ENCODE results near the gene TRAFD1. TPM values are rescaled to one million over a fixed set of nuclear protein-coding genes. Genes with fewer than 3 reads are reported as not detected.
A peak's percentile ranks its signal among the peaks of the same experiment; 100 is the strongest.

Gene TRAFD1
- total RNA-seq, 1 donor from 2014 or later, result 35.4 TPM

GRCh38 chr12:112167718-112168525 is 42.6 kb downstream of the TRAFD1 start:
- Histone ChIP-seq H3F3A (ENCODE audit: low read depth) (no peaks in the 10 kb centered on the region), H3K79me2 (ENCODE audit: low read depth) (no peaks in the 10 kb centered on the region), H4K20me1 (ENCODE audit: low read depth) (no peaks in the 10 kb centered on the region), H3K9me3 (ENCODE audit: low read depth) (no peaks in the 10 kb centered on the region), H3K27ac (no peak overlapping the region), H3K4me2 (no peak overlapping the region), H3K27me3 (no peaks in the 10 kb centered on the region), H3K9ac (no peak overlapping the region), H2AFZ (replicated peaks) (no peak overlapping the region), H3K4me1 (no peaks in the 10 kb centered on the region), H3K36me3 (no peaks in the 10 kb centered on the region), H3K4me3 (no peak overlapping the region)
- H3K9me3 Mint-ChIP-seq, result no peaks in the 10 kb centered on the region
- TF ChIP-seq CTCF (IDR thresholded peaks at IDR 0.05) (no peak), EZH2 (IDR thresholded peaks at IDR 0.05) (no peak), EZH2phosphoT487 (IDR thresholded peaks at IDR 0.05) (no peak)
- no peaks in the 10 kb centered on the region for H3K4me1 Mint-ChIP-seq
- H3K36me3 Mint-ChIP-seq, result peaks cover 7% of the 10 kb centered on the region
- peak overlapping the region; percentile 35 for H3K4me3 Mint-ChIP-seq
- H3K27ac Mint-ChIP-seq, result no peak overlapping the region
- peaks cover 5% of the 10 kb centered on the region for H3K27me3 Mint-ChIP-seq (ENCODE audit: insufficient read depth, low read depth)
- DNase-seq (ENCODE audit: low spot score), result no peak

- no peak overlapping the region for H3K27ac Mint-ChIP-seq
- Histone ChIP-seq H3F3A (ENCODE audit: low read depth) (no peaks in the 10 kb centered on the region), H3K4me2 (no peak overlapping the region), H4K20me1 (ENCODE audit: low read depth) (no peaks in the 10 kb centered on the region), H2AFZ (replicated peaks) (no peak overlapping the region), H3K9ac (no peak overlapping the region), H3K4me3 (no peak overlapping the region), H3K9me3 (ENCODE audit: low read depth) (no peaks in the 10 kb centered on the region), H3K4me1 (no peaks in the 10 kb centered on the region), H3K27ac (no peak overlapping the region), H3K36me3 (no peaks in the 10 kb centered on the region), H3K79me2 (ENCODE audit: low read depth) (no peaks in the 10 kb centered on the region), H3K27me3 (no peaks in the 10 kb centered on the region)
- H3K4me3 Mint-ChIP-seq, result peak overlapping the region; percentile 35
- H3K36me3 Mint-ChIP-seq, result peaks cover 6% of the 10 kb centered on the region
- H3K27me3 Mint-ChIP-seq (ENCODE audit: insufficient read depth, low read depth), result peaks cover 6% of the 10 kb centered on the region
- no peaks in the 10 kb centered on the region for H3K4me1 Mint-ChIP-seq
- TF ChIP-seq EZH2 (IDR thresholded peaks at IDR 0.05), result no peak
- no peak for TF ChIP-seq EZH2phosphoT487 (IDR thresholded peaks at IDR 0.05)
- TF ChIP-seq CTCF (IDR thresholded peaks at IDR 0.05), result no peak
- no peak for DNase-seq (ENCODE audit: low spot score)
- no peaks in the 10 kb centered on the region for H3K9me3 Mint-ChIP-seq
Observed at GRCh38 chr12:112168561-112168971, 43.2 kb downstream of the TRAFD1 start.

GRCh38 chr12:112169161-112169872 is 44.0 kb downstream of the TRAFD1 start:
- Histone ChIP-seq H3K27me3 (no peaks in the 10 kb centered on the region), H3K4me1 (no peaks in the 10 kb centered on the region), H3K27ac (no peak overlapping the region), H4K20me1 (ENCODE audit: low read depth) (no peaks in the 10 kb centered on the region), H2AFZ (replicated peaks) (no peak overlapping the region), H3K36me3 (no peaks in the 10 kb centered on the region), H3K9me3 (ENCODE audit: low read depth) (no peaks in the 10 kb centered on the region), H3F3A (ENCODE audit: low read depth) (no peaks in the 10 kb centered on the region), H3K79me2 (ENCODE audit: low read depth) (no peaks in the 10 kb centered on the region), H3K9ac (no peak overlapping the region), H3K4me3 (no peak overlapping the region), H3K4me2 (no peak overlapping the region)
- no peaks in the 10 kb centered on the region for H3K9me3 Mint-ChIP-seq
- H3K36me3 Mint-ChIP-seq, result peaks cover 6% of the 10 kb centered on the region
- H3K4me3 Mint-ChIP-seq, result no peak overlapping the region
- no peak for DNase-seq (ENCODE audit: low spot score)
- H3K4me1 Mint-ChIP-seq, result no peaks in the 10 kb centered on the region
- TF ChIP-seq EZH2 (IDR thresholded peaks at IDR 0.05), result no peak
- no peak for TF ChIP-seq CTCF (IDR thresholded peaks at IDR 0.05)
- no peak for TF ChIP-seq EZH2phosphoT487 (IDR thresholded peaks at IDR 0.05)
- peak overlapping the region; percentile 37 for H3K27ac Mint-ChIP-seq
- peaks cover 7% of the 10 kb centered on the region for H3K27me3 Mint-ChIP-seq (ENCODE audit: insufficient read depth, low read depth)
